HG03097 (cell line): Measurements from ENCODE around the gene BAD.
"Not testable (repeated sequence)": the region's sequence is repeated elsewhere in the genome, so short reads cannot be mapped to it uniquely, and the experiment has no call there.

Experiments
- ATAC-seq: cut with Tn5 transposase; IDR thresholded peaks from one replicate; pipeline ENCODE4 v1.9.1; 2021; ENCODE audit not compliant: unreplicated experiment, low FRiP score

Gene BAD

DNA sequence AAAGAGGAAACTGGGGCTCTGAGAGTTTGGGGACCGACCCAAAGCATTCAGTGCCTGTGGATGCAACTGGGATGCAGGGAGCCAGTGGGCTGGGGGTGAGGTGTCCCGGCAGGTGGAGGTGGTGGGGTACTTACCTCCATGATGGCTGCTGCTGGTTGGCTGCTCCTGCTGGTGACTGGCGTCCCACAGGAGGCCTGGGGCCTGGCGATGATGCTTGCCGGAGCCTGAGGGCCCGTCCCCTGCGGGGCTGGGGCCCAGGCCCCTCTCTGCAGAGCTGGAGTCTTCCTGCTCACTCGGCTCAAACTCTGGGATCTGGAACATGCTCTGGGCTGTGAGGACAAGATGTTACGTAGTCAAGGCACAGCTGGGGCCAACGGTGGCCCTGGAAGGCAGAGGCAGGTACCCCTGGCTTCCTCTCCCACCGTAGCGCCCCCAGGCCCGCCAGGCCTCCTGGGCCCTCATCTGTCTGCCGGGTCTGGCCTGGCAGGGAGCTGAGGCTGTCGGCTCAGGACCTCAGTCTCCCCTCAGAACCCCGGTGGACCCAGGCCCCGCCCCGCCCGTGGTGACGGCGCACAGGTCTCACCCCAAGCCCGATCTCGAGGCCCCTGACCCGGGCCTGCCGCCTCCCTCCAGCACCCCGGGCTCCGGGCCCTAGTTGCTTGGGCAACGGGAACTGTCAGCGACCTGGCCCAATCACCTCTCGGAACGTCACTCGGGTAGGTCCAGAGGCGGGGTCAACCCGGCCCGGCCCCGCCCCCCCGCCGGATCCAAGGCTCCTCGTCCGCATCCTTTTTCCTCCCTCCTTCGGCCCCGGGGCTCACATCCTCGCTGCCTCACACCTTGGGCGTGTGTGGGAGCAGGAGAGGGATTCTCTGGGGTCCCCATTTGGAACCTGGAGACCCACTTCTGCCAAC is at the start of gene BAD:
Gene BAD, minus strand, starts transcription at position 618 of the 914 bp plus-strand sequence. Its CDS starts 297 bp downstream, at position 321.
- ATAC-seq, result peak; percentile 49

DNA sequence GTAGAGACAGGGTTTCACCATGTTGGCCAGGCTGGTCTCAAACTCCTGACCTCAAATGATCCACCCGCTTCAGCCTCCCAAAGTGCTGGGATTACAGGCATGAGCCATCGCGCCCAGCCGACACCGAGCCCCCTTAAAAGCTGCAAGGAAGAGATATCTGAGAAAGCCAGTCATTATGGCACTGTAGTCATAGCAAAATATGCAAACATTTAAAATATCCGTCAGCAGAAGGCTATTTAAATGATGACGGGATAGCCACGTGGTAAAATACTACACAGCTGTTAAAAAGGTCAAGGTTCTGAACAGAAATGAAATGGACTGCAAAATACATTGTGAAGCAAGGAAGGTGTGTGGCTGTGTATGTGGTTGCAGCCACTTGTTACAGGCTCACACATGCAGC is 49.1 kb upstream of the BAD start:
- no peak for ATAC-seq

DNA sequence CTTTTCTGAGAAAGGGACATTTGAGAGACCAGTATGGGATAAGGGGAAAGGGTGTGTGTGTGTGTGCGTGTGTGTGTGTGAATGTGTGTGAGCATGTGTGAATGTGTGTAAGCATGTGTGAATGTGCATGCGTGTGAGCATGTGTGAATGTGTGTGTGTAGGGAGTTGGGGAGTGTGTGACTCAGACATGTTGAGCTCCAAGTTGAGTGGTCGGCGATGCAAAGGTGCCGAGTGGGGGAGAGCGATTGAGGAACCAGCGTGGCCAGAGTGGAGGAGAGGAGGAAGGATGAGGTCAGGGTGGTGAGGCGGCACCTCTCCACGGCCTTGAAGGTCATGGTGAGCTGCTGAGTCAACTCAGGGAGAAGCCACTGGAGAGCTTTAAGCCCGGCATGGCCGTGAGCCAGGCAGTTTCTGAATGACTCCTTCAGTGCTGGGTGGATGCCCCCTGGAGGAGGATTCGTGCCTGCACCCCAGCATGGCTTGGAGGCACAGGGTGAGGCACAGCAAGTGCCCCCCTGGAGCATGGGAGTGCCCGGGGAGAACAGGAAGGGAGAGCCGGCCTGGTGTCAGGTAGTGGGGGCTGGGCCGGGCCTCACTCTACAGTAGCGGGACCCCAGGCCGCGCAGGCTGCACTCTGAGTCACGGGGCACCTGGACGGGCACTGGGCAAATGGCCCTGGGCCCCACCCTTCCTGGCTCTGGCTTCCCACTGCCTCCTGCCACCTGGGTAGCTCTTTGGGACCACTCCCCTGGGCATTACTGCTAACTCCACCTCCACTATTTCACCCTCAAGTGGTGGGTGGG is 47.3 kb upstream of the BAD start:
- ATAC-seq, result peak; percentile 46

DNA sequence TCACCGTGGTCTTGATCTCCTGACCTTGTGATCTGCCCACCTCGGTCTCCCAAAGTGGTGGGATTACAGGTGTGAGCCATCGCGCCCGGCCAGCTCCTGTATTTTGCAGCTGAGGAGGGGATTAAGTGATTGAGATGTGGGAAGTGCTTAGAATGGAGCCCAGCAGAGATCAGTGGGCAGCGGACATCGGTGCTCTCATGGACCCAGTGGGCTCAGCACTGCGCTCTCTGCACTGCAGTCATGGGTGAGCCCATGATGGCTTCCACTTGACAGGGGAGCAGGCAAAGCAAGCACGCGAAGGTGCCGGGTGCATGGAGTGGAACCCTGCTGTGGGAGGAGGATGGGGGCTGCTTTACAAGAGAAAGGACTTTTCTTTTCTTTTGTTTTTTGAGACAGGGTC is 46.4 kb upstream of the BAD start:
- ATAC-seq, result no peak

DNA sequence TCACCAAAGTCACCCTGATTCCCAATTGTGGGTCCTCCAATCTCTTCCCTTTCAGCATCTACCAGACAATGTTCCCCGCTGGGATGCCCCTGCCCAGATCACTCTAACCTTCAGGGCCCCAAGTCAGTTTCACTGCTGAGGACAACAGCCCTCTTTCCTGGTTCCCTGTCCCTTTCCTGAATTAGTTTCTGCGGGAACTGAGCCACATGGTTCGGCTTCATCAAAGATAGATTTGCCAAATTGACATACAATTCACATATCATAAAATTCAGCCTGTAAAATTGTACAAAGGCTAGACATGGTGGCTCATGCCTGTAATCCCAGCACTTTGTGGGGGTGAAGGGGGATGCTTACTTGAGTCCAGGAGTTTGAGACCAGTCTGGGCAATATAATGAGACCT is 43.5 kb upstream of the BAD start:
- no peak for ATAC-seq

DNA sequence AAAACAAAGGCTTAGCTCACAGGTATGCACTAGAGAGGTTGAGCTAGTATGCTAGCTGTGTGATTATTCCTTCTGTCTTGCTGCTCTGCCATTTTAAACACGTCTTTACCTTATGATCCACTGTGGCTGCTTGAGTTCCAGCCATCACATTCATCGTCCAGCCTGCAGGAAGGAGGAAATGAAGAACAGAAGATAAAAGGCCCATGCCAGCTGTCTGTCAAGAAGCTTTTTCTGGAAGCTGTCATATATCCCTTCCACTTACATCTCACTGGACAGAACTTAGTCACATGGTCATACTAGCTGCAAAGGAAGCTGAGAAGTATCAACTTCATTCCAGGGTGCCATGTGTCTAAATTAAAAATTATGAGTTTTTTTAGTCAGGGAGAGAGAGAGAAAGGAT is 42.9 kb upstream of the BAD start:
- no peak for ATAC-seq

DNA sequence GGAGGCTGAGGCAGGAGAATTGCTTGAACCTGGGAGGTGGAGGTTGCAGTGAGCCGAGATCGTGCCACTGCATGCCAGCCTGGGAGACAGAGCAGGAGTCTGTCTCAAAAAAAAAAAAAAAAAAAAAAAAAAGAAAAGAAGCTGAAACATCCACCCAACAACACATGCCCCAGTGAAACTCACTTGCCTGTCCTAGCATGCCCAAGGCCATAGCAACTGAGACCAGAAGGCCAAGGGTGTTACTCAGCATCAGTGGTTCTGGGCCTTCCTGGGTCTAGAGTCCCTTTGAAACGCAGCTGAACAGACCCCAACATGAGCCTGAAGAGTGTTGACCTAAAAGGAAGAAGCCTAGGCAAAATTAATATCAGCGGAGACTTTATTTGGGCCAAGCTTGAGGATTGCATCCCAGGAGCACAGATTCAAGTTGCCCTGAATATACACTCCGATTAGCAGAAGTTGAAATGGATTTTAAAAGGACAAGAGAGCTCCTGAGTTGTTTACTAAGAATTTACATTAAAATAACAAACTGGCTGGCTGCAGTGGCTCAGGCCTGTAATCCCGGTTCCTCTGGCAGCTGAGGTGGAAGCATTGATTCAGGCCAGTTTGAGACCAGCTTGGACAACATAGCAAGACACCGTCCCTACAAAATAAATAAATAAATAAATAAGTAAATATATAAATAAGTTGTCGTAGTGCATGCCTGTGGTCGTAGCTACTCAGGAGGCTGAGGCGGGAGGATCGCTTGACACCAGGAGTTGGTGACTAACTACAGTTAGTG is 40.4 kb upstream of the BAD start:
- ATAC-seq, result no peak

DNA sequence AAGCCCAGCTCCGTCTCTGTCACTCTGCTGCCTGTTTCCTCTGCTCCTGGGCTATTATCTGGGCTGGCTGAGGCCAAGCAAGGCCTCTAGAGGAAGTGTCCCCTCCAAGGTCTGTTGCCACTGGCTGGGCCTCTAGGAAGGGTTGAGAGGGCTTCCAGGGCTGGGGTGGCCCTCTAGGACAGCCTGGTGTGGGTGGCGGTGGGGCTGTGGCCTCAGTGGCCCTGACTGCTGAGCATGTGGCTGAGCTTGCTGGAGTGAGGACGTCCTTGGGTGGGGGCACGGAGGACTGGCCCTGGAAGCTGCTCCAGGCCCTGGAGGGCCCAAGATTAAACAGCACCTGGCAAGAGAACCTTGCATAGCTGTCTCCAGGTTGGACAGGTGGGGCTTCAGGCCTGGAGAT is 39.5 kb upstream of the BAD start:
- ATAC-seq, result not testable (repeated sequence)

DNA sequence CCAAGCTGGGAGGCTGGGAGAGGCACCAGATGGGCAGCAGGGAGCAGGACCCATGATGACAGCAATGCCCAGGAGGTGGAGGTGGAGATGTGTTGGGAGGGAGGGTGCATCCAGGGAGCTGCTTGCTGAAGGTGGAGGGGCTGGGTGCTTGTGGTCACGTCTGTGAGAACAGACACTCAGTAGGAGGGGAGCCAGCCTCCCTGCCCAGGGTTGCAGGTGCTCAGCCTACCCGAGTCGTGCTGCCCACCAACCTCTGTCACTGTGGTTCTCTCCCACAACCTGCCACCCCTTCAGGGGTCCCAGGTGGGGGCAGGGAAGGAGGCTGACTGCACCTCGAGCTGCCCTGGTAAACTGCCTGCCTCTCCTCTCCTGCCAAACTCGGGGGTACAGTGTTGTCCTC is 38.9 kb upstream of the BAD start:
- no peak for ATAC-seq

DNA sequence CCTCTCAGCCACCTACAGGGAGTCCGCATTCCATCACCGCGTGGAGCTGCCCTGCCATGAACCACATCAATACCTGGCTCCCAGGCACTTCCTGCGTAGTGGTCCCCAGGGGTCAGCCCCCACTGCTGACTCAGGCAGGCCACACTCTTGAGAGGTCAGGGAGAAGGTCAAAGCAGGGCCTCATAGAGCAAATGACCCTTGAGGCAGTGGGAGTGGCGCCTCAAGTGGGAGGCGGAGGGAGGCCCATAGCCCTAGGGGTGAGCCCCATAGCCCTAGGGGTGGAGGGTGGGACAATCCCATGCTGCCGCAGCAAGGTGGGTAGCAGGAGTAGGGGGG is 38.4 kb upstream of the BAD start:
- ATAC-seq, result no peak

DNA sequence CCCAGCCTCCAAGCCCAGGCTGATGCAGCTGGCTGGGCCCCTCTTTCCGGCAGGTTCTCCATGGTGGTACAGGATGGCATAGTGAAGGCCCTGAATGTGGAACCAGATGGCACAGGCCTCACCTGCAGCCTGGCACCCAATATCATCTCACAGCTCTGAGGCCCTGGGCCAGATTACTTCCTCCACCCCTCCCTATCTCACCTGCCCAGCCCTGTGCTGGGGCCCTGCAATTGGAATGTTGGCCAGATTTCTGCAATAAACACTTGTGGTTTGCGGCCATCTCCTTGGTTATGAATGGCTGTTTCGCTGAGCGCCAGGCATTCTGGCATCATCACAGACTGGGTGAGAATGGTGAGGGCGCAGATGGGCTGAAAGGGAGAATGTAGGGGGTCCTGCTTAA is 37.1 kb upstream of the BAD start:
- ATAC-seq, result no peak

DNA sequence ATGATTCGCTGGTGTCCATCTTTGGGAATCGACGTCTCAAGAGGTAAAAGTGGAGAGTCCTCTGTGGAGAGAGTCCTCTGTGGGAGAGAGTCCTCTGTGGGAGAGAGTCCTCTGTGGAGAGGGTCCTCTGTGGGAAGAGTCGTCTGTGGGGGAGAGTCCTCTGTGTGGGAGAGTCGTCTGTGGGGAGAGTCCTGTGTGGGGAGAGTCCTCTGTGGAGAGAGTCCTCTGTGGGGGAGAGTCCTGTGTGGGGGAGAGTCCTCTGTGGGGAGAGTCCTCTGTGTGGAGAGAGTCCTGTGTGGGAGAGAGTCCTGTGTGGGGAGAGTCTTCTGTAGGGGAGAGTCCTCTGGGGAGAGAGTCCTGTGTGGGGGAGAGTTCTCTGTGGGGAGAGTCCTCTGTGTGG is 36.6 kb upstream of the BAD start:
- no peak for ATAC-seq

DNA sequence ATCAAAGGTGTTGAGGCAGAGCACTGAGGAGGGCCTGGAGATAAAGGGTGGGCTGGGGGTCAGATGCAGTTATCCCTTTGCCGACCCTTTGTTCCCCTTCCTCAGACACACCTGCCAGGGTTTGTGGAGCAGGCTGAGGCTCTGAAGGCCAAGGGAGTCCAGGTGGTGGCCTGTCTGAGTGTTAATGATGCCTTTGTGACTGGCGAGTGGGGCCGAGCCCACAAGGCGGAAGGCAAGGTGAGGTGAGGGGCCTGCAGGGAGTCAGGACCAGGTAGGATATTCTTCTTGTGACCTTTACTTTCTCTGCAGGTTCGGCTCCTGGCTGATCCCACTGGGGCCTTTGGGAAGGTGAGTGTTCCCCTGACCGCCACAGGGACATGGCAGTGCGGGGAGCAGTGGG is 36.1 kb upstream of the BAD start:
- no peak for ATAC-seq

DNA sequence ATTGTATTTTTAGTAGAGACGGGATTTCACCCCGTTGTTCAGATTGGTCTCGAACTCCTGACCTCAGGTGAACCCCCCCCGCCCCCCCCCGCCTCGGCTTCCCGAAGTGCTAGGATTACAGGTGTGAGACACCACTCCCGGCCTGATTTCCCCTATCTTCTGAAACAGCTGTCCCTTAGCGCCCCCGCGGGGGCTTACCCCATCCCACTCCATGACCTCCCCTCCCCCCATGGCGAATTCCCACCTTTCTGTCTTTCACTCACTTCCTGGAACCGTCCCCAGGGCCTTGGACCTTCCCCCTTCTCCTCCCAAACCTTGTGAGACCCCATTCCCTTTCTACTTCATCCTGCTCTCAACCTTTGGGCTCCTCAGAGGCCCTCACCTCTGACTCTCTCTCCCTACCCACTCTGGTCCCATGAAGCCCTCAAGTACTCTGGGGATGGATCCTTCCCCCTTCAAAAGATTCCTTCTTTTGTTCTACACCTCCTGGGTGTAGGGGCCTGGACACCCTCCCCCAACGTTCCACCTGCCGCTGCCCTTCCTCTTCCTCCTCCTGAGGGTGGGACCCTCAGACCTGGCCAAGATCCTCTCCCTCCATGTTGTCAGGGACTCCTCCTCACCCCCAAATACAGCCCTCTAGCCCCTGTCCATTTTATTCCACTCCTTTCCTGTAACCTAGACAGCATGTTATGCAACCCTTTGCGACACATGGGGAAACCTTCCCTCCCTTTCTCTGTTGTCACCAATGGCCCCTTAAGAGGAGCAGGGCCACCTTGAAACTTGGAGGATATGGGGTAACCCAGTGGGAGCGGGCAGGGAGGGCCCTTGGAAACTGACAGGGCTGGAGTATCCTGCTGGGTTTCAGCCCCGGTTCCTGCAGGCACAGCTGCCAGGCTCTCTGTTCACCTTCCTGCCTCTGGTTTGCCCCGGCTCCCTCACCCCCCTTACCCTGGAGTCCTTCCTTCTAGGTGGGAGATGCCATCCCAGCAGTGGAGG is 34.6 kb upstream of the BAD start:
- no peak for ATAC-seq

DNA sequence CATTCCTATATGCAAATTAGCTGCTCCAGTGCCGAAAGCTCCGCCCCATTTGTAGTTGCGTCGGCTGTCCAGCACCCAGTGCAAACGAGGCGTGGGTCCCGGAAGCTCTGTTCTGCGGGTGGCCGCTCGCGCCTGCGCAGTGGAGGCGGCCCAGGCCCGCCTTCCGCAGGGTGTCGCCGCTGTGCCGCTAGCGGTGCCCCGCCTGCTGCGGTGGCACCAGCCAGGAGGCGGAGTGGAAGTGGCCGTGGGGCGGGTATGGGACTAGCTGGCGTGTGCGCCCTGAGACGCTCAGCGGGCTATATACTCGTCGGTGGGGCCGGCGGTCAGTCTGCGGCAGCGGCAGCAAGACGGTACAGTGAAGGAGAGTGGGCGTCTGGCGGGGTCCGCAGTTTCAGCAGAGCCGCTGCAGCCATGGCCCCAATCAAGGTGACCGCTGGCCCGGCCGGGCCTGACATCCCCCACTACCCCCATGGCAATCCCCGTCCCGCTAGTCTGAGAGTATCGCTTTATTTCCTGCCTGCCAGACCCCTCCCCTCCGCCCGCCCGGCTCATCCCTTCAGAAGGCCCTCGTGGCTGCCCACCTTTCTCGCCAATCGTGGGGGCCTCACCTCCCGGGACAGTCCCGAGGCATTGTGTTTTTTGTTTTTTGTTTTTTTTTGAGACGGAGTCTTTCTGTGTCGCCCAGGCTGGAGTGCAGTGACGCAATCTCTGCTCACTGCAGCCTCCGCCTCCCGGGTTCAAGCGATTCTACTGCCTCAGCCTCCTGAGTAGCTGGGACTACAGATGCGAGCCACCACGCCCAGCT is 33.7 kb upstream of the BAD start, which contains the start of gene PRDX5:
Gene PRDX5, plus strand, starts transcription at position 161 of the 805 bp plus-strand sequence. Its CDS starts 95 bp downstream, at position 256.
- peak; percentile 63 for ATAC-seq

DNA sequence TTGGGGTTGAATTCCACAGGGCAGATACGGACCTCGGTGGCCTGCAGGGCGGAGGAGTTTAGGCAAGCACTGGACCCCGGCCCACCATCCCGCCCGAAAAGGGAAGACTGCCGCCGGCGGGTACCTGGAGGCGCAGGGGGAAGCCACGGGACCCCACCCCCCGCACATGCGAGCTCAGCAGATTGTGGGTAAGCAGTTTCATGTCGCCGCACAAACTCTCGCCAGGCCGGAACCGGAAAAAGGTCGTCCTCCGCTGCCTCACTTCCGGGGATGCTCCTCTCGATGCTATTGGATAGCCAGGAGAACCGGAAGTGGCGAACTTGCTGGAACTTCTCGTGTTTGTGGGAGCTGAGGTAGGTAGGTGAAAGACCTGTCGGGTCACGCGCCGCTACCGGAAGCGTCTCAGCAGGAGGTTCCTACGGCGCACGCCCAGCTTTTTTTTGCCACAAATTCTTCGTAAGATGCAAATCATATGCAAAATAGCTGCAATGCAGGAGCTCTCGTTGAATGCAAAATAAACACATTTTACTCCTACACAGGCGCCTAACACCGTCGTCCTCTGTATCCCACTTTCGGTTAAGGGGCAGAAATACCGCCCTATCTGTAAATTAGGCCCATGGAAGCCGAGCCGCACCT is 33.0 kb upstream of the BAD start, which contains the start of gene TRMT112:
Gene TRMT112, minus strand, starts transcription at position 235 of the 636 bp plus-strand sequence. Its CDS starts 33 bp downstream, at position 202.
- ATAC-seq, result peak; percentile 44

DNA sequence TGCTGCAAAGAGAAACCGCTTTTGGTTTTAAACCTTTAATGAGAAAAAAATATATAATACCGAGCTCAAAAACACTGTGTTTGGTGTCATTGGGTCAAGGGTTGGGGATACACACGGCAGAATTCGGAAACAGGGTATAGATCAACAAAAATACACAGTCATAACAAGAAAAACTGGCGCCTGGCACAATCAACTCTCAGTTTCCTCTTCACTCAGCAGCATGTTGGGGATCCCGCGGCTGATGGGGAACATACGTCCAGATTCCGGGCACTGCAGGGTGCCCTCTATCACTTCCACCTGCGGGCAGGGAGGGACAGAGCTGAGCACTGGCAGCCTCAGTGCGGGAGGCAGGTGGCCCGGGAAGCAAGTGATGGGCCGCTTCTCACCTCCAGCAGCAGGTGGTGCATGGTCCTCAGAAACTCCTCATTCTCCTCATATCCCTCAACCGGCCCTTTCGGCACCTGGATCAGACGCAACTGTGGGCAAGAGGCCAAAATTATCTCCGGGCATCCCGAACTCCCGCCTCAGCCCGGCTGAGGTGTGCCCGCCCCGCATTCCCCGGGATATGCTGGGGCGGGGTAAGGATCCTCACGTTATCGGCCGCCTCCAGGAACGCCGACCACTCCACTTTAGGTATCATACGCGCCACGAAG is 32.3 kb upstream of the BAD start:
- peak; percentile 15 for ATAC-seq
